GM19240 (cell line): ENCODE measurements around the gene EN1.

Experiments used
- DNase-seq: peaks from one replicate; pipeline ENCODE4 v3.0.0; 2011; ENCODE audit warnings: low spot score; ENCODE audit not compliant: insufficient read length

Gene EN1

GRCh38 chr2:118846953-118847761 is at the start of gene EN1:
EN1 (minus strand) TSS chr2:118847648; CDS start chr2:118847167, 481 bp downstream.
- no peak for DNase-seq

- DNase-seq = no peak
Measured at GRCh38 chr2:118893100-118893499, 45.7 kb upstream of the EN1 start.

- no peak for DNase-seq
Measured at GRCh38 chr2:118889995-118890394, 42.5 kb upstream of the EN1 start.

- no peak for DNase-seq
Measured at GRCh38 chr2:118883792-118884191, 36.3 kb upstream of the EN1 start.

- peak; percentile 29 for DNase-seq
Measured at GRCh38 chr2:118882693-118883336, 35.4 kb upstream of the EN1 start.

GRCh38 chr2:118881490-118882129 is 34.2 kb upstream of the EN1 start:
- peak; percentile 38 for DNase-seq

GRCh38 chr2:118880501-118880900 is 33.1 kb upstream of the EN1 start:
- no peak for DNase-seq

GRCh38 chr2:118878531-118879149 is 31.2 kb upstream of the EN1 start:
- no peak for DNase-seq

- DNase-seq = no peak
Measured at GRCh38 chr2:118875318-118875717, 27.9 kb upstream of the EN1 start.

- no peak for DNase-seq
Measured at GRCh38 chr2:118874324-118874723, 26.9 kb upstream of the EN1 start.

GRCh38 chr2:118865106-118865505 is 17.7 kb upstream of the EN1 start:
- DNase-seq = peak; percentile 58

- no peak for DNase-seq
Measured at GRCh38 chr2:118864207-118864606, 16.8 kb upstream of the EN1 start.

GRCh38 chr2:118861731-118862130 is 14.3 kb upstream of the EN1 start:
- no peak for DNase-seq

GRCh38 chr2:118861242-118861641 is 13.8 kb upstream of the EN1 start:
- no peak for DNase-seq

GRCh38 chr2:118860506-118860905 is 13.1 kb upstream of the EN1 start:
- no peak for DNase-seq

GRCh38 chr2:118859157-118859770 is 11.8 kb upstream of the EN1 start:
- DNase-seq = no peak

- DNase-seq = no peak
Measured at GRCh38 chr2:118858485-118859156, 11.2 kb upstream of the EN1 start.

- no peak for DNase-seq
Measured at GRCh38 chr2:118857677-118858484, 10.4 kb upstream of the EN1 start.

- DNase-seq = no peak
Measured at GRCh38 chr2:118856978-118857676, 9.7 kb upstream of the EN1 start.
